HepG2 (cell line): ENCODE data around the gene NUBP2. TPM values are rescaled to one million over a fixed set of nuclear protein-coding genes. Genes with fewer than 3 reads are reported as not detected.

ENCODE experiments used
- ATAC-seq: fragments of 200-7000 bp; cut with Tn5 transposase; 3 replicates; pipeline ENCODE4 v1.9.1; 2020; ENCODE audit warnings: mild to moderate bottlenecking, moderate library complexity
- BruUV-seq: library from RNA; stranded (reverse); fragments of 400-500 nt; replicated peaks from 2 replicates; lab custom pipeline; 2021; lab: Mats Ljungman, UMichigan
- CTCF ChIA-PET: fragments of 300-600 bp; formaldehyde crosslinking; extraction: SDS; loops from one replicate; lab custom pipeline; 2021; ENCODE audit warnings: low total read pairs, inconsistent platforms, low intra/inter-chr PET ratio; lab: Yijun Ruan, JAX
- POLR2A ChIA-PET: fragments of 350-600 bp; sonication (Branson Sonifier 250); formaldehyde crosslinking; loops from one replicate; lab custom pipeline; 2020; ENCODE audit warnings: antibody characterized with exemption, inconsistent platforms; lab: Yijun Ruan, JAX
- DNase-seq: peaks from one replicate; pipeline ENCODE4 v3.0.0-alpha.2; 2015; ENCODE audit warnings: low spot score
- FAIRE-seq: peaks from 3 replicates; lab custom pipeline; 2011; peaks lifted over from hg19 to GRCh38; lab: Jason Lieb, UNC
- H2AFZ ChIP-seq: one replicate; pipeline ENCODE4 v1.6.1; 2011; ENCODE audit warnings: low read length, inconsistent platforms
- H3K27ac ChIP-seq: fragments of 300-600 bp; 3 replicates; pipeline ENCODE4 v1.8.0; 2011; ENCODE audit warnings: mixed run types, mild to moderate bottlenecking, mixed read lengths, low read length, inconsistent platforms; ENCODE audit not compliant: insufficient read depth; ENCODE audit errors: extremely low read length
- H3K27me3 ChIP-seq, 2 experiments: fragments of 200-600 bp in 1 of 2; 2 replicates in 1 of 2; 3 replicates in 1 of 2; pipeline versions ENCODE4 v1.6.0 to v1.8.0; 2011; ENCODE audit warnings: low read length in 2 of 2, mild to moderate bottlenecking in 2 of 2, moderate library complexity in 2 of 2, inconsistent platforms in 1 of 2; ENCODE audit not compliant: insufficient read depth in 2 of 2, control insufficient read depth in 1 of 2
- H3K36me3 ChIP-seq, 2 experiments: fragments of 200-600 bp in 1 of 2; replicated peaks in 1 of 2; 2 replicates in 1 of 2; 3 replicates in 1 of 2; pipeline versions ENCODE4 v1.5.1 to v1.8.0; 2011; ENCODE audit warnings: low read length in 2 of 2, inconsistent platforms in 1 of 2; ENCODE audit not compliant: insufficient read depth in 2 of 2, control insufficient read depth in 1 of 2
- H3K4me1 ChIP-seq: 2 replicates; pipeline ENCODE4 v1.5.1; 2012; ENCODE audit warnings: low read length, inconsistent platforms; ENCODE audit not compliant: insufficient read depth
- H3K4me2 ChIP-seq: 2 replicates; pipeline ENCODE4 v1.6.0; 2011; ENCODE audit warnings: low read depth, low read length, inconsistent platforms
- H3K4me3 ChIP-seq, 3 experiments: fragments of 200-600 bp in 1 of 3; sonication (generic), shearing (Covaris generic) in 1 of 3; replicated peaks in 1 of 3; 2 replicates each; pipeline ENCODE4 v1.5.1; 2011 to 2016; ENCODE audit warnings: low read length in 3 of 3, inconsistent platforms in 2 of 3, low read depth in 2 of 3, mild to moderate bottlenecking in 2 of 3, control low read depth in 1 of 3, mixed read lengths in 1 of 3; ENCODE audit not compliant: insufficient read depth in 1 of 3
- H3K79me2 ChIP-seq: one replicate; pipeline ENCODE4 v1.6.1; 2011; ENCODE audit warnings: low read length, inconsistent platforms; ENCODE audit not compliant: insufficient read depth
- H3K9ac ChIP-seq: 2 replicates; pipeline ENCODE4 v1.6.0; 2011; ENCODE audit warnings: mild to moderate bottlenecking, low read depth, low read length, inconsistent platforms; ENCODE audit not compliant: insufficient read depth
- H3K9me3 ChIP-seq: 2 replicates; pipeline ENCODE4 v1.5.1; 2012; ENCODE audit warnings: mild to moderate bottlenecking, low read length
- H4K20me1 ChIP-seq: 2 replicates; pipeline ENCODE4 v1.6.0; 2011; ENCODE audit warnings: inconsistent platforms, mild to moderate bottlenecking, low read length, moderate library complexity; ENCODE audit not compliant: insufficient read depth
- EP300 ChIP-seq, 3 experiments: sonication (generic) in 1 of 3; formaldehyde crosslinking in 1 of 3; IDR thresholded peaks; 2 replicates each; pipeline versions ENCODE4 v1.5.1 to v1.6.1; 2011 to 2020; ENCODE audit warnings: low read depth in 2 of 3, low read length in 2 of 3, borderline replicate concordance in 1 of 3, improper control_type of control experiment in 1 of 3, mild to moderate bottlenecking in 1 of 3, missing genetic modification reagents in 1 of 3, moderate library complexity in 1 of 3
- GABPB1 ChIP-seq: IDR thresholded peaks from 2 replicates; pipeline ENCODE4 v1.6.1; 2016; ENCODE audit warnings: mild to moderate bottlenecking, missing genetic modification reagents, moderate library complexity, missing compliant biosample characterization
- HOXA3 ChIP-seq: sonication (generic); formaldehyde crosslinking; IDR thresholded peaks from 2 replicates; pipeline ENCODE4 v1.5.0; 2020; ENCODE audit warnings: missing genetic modification reagents
- KDM2A ChIP-seq: sonication (generic); formaldehyde crosslinking; IDR thresholded peaks from 2 replicates; pipeline ENCODE4 v1.4.0; 2020; ENCODE audit warnings: low read depth, missing genetic modification reagents, borderline replicate concordance
- KDM6A ChIP-seq: IDR thresholded peaks from 2 replicates; pipeline ENCODE4 v1.6.1; 2016; ENCODE audit warnings: low read depth
- MAX ChIP-seq: IDR thresholded peaks from 2 replicates; pipeline ENCODE4 v1.6.1; 2012; ENCODE audit warnings: inconsistent platforms
- PHF8 ChIP-seq: sonication (generic); formaldehyde crosslinking; IDR thresholded peaks from 2 replicates; pipeline ENCODE4 v1.5.0; 2020; ENCODE audit warnings: missing genetic modification reagents
- RBFOX2 ChIP-seq: fragments of 200-400 bp; formaldehyde crosslinking; IDR thresholded peaks from 2 replicates; pipeline ENCODE4 v1.6.1; 2017; ENCODE audit warnings: low read depth, mild to moderate bottlenecking, low read length
- SOX13 ChIP-seq, 3 experiments: fragments of 450-650 bp in 1 of 3; sonication (generic) in 1 of 3; formaldehyde crosslinking in 1 of 3; IDR thresholded peaks in 2 of 3; conservative IDR thresholded peaks in 1 of 3; 2 replicates each; pipeline versions ENCODE4 v1.5.0 to v1.6.1; 2016 to 2020; ENCODE audit warnings: antibody characterized with exemption in 1 of 3, mild to moderate bottlenecking in 1 of 3, missing compliant biosample characterization in 1 of 3, missing genetic modification reagents in 1 of 3, moderate library complexity in 1 of 3
- ZFY ChIP-seq: sonication (generic); formaldehyde crosslinking; IDR thresholded peaks from 2 replicates; pipeline ENCODE4 v1.4.0; 2020; ENCODE audit warnings: missing genetic modification reagents
- ZNF484 ChIP-seq: sonication (generic); formaldehyde crosslinking; IDR thresholded peaks from 2 replicates; pipeline ENCODE4 v1.5.1; 2020; ENCODE audit warnings: mild to moderate bottlenecking, low read depth, missing genetic modification reagents, borderline replicate concordance
- ZNF710 ChIP-seq: sonication (generic); formaldehyde crosslinking; IDR thresholded peaks from 2 replicates; pipeline ENCODE4 v1.5.0; 2020; ENCODE audit warnings: mild to moderate bottlenecking, missing genetic modification reagents, borderline replicate concordance
- WGBS: methylation state at CpG from one replicate; pipeline ENCODE4 v1.1.6; 2017; ENCODE audit warnings: low lambda C conversion rate; 5-methylcytosine and 5-hydroxymethylcytosine counted together
- in situ Hi-C: cut with HindIII; loops from 2 replicates; pipeline ENCODE4 v1.10.0; 2017; ENCODE audit warnings: low pct_unique_long_range_greater_than_20kb; ENCODE audit not compliant: extremely low pct_ligation_motif_present
- intact Hi-C: fragments of 100-400 bp; cut with micrococcal nuclease; formaldehyde crosslinking; loops from one replicate; pipeline ENCODE4 v1.10.0; 2022; ENCODE audit not compliant: unreplicated experiment
- polyA plus RNA-seq, 8 experiments: library from polyadenylated mRNA; depleted of rRNA in 3 of 8; stranded (reverse) in 7 of 8; unstranded in 1 of 8; fragments of >200 nt; fragmentation: Illumina TruSeq in 4 of 8; extraction: Trizol in 4 of 8; gene quantifications; 2 replicates each; pipeline versions ENCODE4 v1.2.1 to v1.2.3, GENCODE V29; 2011 to 2016; ENCODE audit warnings: low read depth in 4 of 8, missing spikeins in 1 of 8, mixed read lengths in 1 of 8; ENCODE audit not compliant: insufficient read depth in 1 of 8
- total RNA-seq, 5 experiments: library from RNA; depleted of rRNA; stranded (reverse); fragments of >200 nt; fragmentation: Illumina TruSeq; extraction: Trizol; gene quantifications; 2 replicates each; pipeline ENCODE4 v1.2.3, GENCODE V29; 2016; ENCODE audit warnings: low read depth in 1 of 5
- TF ChIP-seq, protein P1 (sequence below): sonication (generic); formaldehyde crosslinking; IDR thresholded peaks from 2 replicates; pipeline ENCODE4 v1.5.0; 2020; ENCODE audit warnings: mild to moderate bottlenecking, missing genetic modification reagents

The NUBP2 gene
- total and polyA plus RNA-seq, 2 of the 13 experiments (the other 11 are each of a cell fraction or from before 2014, with no cell fraction given) = 25.7 to 61.5 TPM

DNA sequence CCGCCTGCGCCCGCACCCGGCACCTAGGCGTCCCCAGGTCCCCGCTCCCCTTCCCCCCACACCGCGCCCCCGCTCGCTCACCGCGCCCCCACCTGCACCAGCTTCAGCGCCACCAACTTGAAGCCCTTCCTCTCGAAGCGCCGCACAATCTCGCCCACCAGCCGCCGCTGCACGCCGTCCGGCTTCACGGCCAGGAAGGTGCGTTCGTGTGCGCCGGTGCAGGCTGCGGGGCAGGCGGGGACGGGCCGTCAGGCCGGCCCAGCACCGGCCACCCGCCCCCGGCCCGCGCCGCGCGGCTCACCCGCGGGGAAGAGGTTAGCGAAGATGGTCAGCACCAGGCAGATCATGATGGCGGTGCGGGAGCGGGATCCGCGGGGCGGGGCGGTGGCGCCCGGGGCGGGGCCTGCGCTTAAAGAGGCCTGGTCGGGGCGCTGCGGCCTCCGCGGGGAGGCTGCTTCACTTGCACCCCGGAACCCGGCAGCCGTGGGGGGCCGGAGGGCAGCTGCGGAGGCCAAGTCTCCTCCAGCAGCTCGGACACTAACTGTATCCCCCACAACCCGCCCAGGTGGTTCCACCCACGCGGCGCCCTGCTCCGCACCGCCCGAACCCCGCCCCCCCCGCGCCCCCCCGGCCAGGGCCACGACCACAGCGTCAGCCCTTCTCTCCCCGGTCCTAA is 11.4 kb upstream of the NUBP2 start, which contains the start of gene NME3:
Gene NME3, minus strand, starts transcription at position 356 of the 676 bp plus-strand sequence. Its CDS starts 9 bp downstream, at position 347.
- intact Hi-C loops = loop anchor here (5.0 kb wide), 1 partner anchor 41 kb away; no protein-coding TSS in a partner anchor
- H3K4me2 ChIP-seq = peak within 1 kb of the TSS; percentile 91
- DNase-seq (peak; percentile 17), FAIRE-seq (no peak), ATAC-seq (no peak)
- peak within 1 kb of the TSS; percentile 94 to 96 (median 95) for H3K4me3 ChIP-seq
- H3K27me3 ChIP-seq = no peaks in the 10 kb centered on the region; a peak in 2 of 5 replicates
- CTCF ChIA-PET = no interaction called here
- BruUV-seq = no TSS peak
- H3K9ac ChIP-seq = peak within 1 kb of the TSS; percentile 99
- WGBS = 69% methylated on average over 47 of the region's 79 CpGs
- peaks cover 9 to 21% of the 10 kb centered on the region in 2 experiments; a peak in 4 of 5 replicates for H3K36me3 ChIP-seq
- H2AFZ ChIP-seq = no peak within 1 kb of the TSS
- H3K27ac ChIP-seq = peak within 1 kb of the TSS; percentile 90
- no peaks in the 10 kb centered on the region for H3K9me3 ChIP-seq
- H3K79me2 ChIP-seq = peaks cover 30% of the 10 kb centered on the region
- in situ Hi-C loops = no loop called here
- H4K20me1 ChIP-seq = no peaks in the 10 kb centered on the region
- H3K4me1 ChIP-seq = peaks cover 12% of the 10 kb centered on the region
- POLR2A ChIA-PET = interaction anchor here (0.6 to 1.8 kb wide), 4 partner anchors 11 to 744 kb away, joined by 4 to 38 read pairs (median 4); partner anchors contain the start of genes FAHD1, NUBP2, RPS2 and SPSB3
- TF ChIP-seq PHF8 (CRISPR knock-in tag) = 0 out of 2 replicates have a peak, but pooled peaks have one; percentile 13
- peak; percentile 33; the same call in 1 of the 2 replicates for TF ChIP-seq KDM2A (CRISPR knock-in tag)
- TF ChIP-seq ZNF710 (CRISPR knock-in tag) = no peak
- peak; percentile 60 for TF ChIP-seq RBFOX2
- peak; percentile 19; the same call in 1 of the 2 replicates for TF ChIP-seq MAX
- no peak for TF ChIP-seq KDM6A
- peak; percentile 24; the same call in 1 of the 2 replicates for TF ChIP-seq GABPB1
- TF ChIP-seq, protein P1, sequence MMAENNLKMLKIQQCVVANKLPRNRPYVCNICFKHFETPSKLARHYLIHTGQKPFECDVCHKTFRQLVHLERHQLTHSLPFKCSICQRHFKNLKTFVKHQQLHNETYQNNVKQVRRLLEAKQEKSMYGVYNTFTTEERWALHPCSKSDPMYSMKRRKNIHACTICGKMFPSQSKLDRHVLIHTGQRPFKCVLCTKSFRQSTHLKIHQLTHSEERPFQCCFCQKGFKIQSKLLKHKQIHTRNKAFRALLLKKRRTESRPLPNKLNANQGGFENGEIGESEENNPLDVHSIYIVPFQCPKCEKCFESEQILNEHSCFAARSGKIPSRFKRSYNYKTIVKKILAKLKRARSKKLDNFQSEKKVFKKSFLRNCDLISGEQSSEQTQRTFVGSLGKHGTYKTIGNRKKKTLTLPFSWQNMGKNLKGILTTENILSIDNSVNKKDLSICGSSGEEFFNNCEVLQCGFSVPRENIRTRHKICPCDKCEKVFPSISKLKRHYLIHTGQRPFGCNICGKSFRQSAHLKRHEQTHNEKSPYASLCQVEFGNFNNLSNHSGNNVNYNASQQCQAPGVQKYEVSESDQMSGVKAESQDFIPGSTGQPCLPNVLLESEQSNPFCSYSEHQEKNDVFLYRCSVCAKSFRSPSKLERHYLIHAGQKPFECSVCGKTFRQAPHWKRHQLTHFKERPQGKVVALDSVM (CRISPR knock-in tag) = peak; percentile 68; the same call in 1 of the 2 replicates
- TF ChIP-seq SOX13 (IDR thresholded peaks at IDR 0.05) = no peak
- no peak for TF ChIP-seq SOX13 (CRISPR knock-in tag; conservative IDR thresholded peaks at IDR 0.05 in 1 of 2, IDR thresholded peaks at IDR 0.05 in 1 of 2)
- peak; percentile 31; the same call in 1 of the 2 replicates for TF ChIP-seq ZFY (CRISPR knock-in tag)
- no peak for TF ChIP-seq ZNF484 (CRISPR knock-in tag)
- no peak for TF ChIP-seq EP300 (IDR thresholded peaks at IDR 0.05; ENCODE audit: low read depth in 2 of 2, low read length in 2 of 2)
- TF ChIP-seq EP300 (CRISPR knock-in tag; IDR thresholded peaks at IDR 0.05; ENCODE audit: borderline replicate concordance) = no peak
- TF ChIP-seq HOXA3 (CRISPR knock-in tag) = 0 out of 2 replicates have a peak, but pooled peaks have one; percentile 0
